Measurements from ENCODE around the gene POMC.

DNA sequence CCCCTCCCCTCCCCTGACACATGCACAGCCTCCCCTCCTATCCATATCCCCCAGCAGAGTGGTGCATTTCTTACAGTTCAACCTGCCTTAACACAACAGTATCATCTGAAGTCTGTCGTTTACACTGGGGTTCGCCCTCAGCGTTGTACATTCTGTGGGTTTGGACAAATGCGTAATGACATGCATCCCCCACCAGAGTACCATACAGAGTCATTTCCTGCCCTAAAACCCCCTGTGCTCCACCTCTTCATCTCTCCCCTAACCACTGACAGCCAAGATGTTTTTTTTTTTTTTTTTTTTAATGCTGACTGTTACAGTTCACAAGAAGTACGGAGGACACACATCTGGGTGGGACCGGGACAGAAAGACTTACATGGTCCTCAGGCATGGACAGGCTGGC, 22.6 kb downstream of the POMC start:
- TF ChIP-seq CTCF (IDR thresholded peaks at IDR 0.05; ENCODE audit: insufficient read depth, low read depth, low read length) (no peak), EZH2 (IDR thresholded peaks at IDR 0.05; ENCODE audit: insufficient read depth, low read length) (no peak)

Measured in astrocyte (in vitro differentiated cells and primary cell).